ENCODE measurements around the gene ARHGEF25.
"Not testable (repeated sequence)": the region's sequence is repeated elsewhere in the genome, so short reads cannot be mapped to it uniquely, and the experiment has no call there.

The ARHGEF25 gene

GRCh38 chr12:57586128-57586527 is 25.1 kb upstream of the ARHGEF25 start:
- DNase-seq = no peak

- no peak for DNase-seq
Measured at GRCh38 chr12:57586832-57587429, 24.3 kb upstream of the ARHGEF25 start.

GRCh38 chr12:57588951-57589610 is 22.2 kb upstream of the ARHGEF25 start:
- DNase-seq = not testable (repeated sequence)

- DNase-seq = no peak
Measured at GRCh38 chr12:57590479-57590863, 20.8 kb upstream of the ARHGEF25 start.

GRCh38 chr12:57590864-57591781 is 20.1 kb upstream of the ARHGEF25 start, which contains the start of gene PIP4K2C:
PIP4K2C (plus strand) TSS chr12:57591192; CDS start chr12:57591290, 98 bp downstream.
- peak; percentile 91 for DNase-seq

- no peak for DNase-seq
Measured at GRCh38 chr12:57591782-57592325, 19.4 kb upstream of the ARHGEF25 start.

- DNase-seq = no peak
Measured at GRCh38 chr12:57592551-57593165, 18.6 kb upstream of the ARHGEF25 start.

GRCh38 chr12:57593187-57593586 is 18.0 kb upstream of the ARHGEF25 start:
- DNase-seq = no peak

- no peak for DNase-seq
Measured at GRCh38 chr12:57600395-57600794, 10.8 kb upstream of the ARHGEF25 start.

GRCh38 chr12:57602544-57602943 is 8.7 kb upstream of the ARHGEF25 start:
- no peak for DNase-seq

- no peak for DNase-seq
Measured at GRCh38 chr12:57603324-57603723, 7.9 kb upstream of the ARHGEF25 start.

GRCh38 chr12:57603815-57604453 is 7.3 kb upstream of the ARHGEF25 start:
- DNase-seq = no peak

GRCh38 chr12:57604454-57604991 is 6.7 kb upstream of the ARHGEF25 start, which contains the start of gene DTX3:
DTX3 (plus strand) TSS chr12:57604824; CDS start chr12:57606518, 1,694 bp downstream.
- DNase-seq = no peak

- DNase-seq = no peak
Measured at GRCh38 chr12:57604992-57605810, 6.0 kb upstream of the ARHGEF25 start.

GRCh38 chr12:57605811-57606311 is 5.4 kb upstream of the ARHGEF25 start:
- no peak for DNase-seq

GRCh38 chr12:57606399-57606798 is 4.8 kb upstream of the ARHGEF25 start:
- DNase-seq = no peak

GRCh38 chr12:57606821-57607220 is 4.4 kb upstream of the ARHGEF25 start:
- DNase-seq = no peak

GRCh38 chr12:57607958-57608663 is 3.1 kb upstream of the ARHGEF25 start:
- no peak for DNase-seq

- DNase-seq = no peak
Measured at GRCh38 chr12:57609101-57609780, 2.0 kb upstream of the ARHGEF25 start.

Data from NCI-H2029 (cell line).